ENCODE measurements around the gene MT1X.
"Not testable (repeated sequence)": the region's sequence is repeated elsewhere in the genome, so short reads cannot be mapped to it uniquely, and the experiment has no call there.

Gene MT1X

GRCh38 chr16:56710181-56710737, 28.0 kb downstream of the MT1X start:
- no peak for DNase-seq (ENCODE audit: low read depth in 3 of 3)

GRCh38 chr16:56711862-56712261, 29.6 kb downstream of the MT1X start:
- no peak for DNase-seq (ENCODE audit: low read depth in 3 of 3)

GRCh38 chr16:56713794-56714193, 31.5 kb downstream of the MT1X start:
- DNase-seq (ENCODE audit: low read depth in 3 of 3), result no peak

- no peak for DNase-seq (ENCODE audit: low read depth in 3 of 3)
Measured at GRCh38 chr16:56715126-56715525, 32.9 kb downstream of the MT1X start.

GRCh38 chr16:56716761-56717160, 34.5 kb downstream of the MT1X start:
- no peak for DNase-seq (ENCODE audit: low read depth in 3 of 3)

- DNase-seq (ENCODE audit: low read depth in 3 of 3), result not testable (repeated sequence)
Measured at GRCh38 chr16:56717532-56717931, 35.3 kb downstream of the MT1X start.

- DNase-seq (ENCODE audit: low read depth in 3 of 3), result no peak
Measured at GRCh38 chr16:56722200-56722842, 40.1 kb downstream of the MT1X start.

- DNase-seq (ENCODE audit: low read depth in 3 of 3), result no peak
Measured at GRCh38 chr16:56724191-56724590, 41.9 kb downstream of the MT1X start.

GRCh38 chr16:56726283-56726682, 44.0 kb downstream of the MT1X start:
- no peak for DNase-seq (ENCODE audit: low read depth in 3 of 3)

GRCh38 chr16:56726926-56727325, 44.7 kb downstream of the MT1X start:
- no peak for DNase-seq (ENCODE audit: low read depth in 3 of 3)

- DNase-seq (ENCODE audit: low read depth in 3 of 3), result no peak
Measured at GRCh38 chr16:56728027-56728426, 45.8 kb downstream of the MT1X start.

- no peak for DNase-seq (ENCODE audit: low read depth in 3 of 3)
Measured at GRCh38 chr16:56728980-56729734, 46.9 kb downstream of the MT1X start.

- peak; percentile 74 to 88 (median 82) for DNase-seq (ENCODE audit: low read depth in 3 of 3)
Measured at GRCh38 chr16:56729735-56730662, 47.7 kb downstream of the MT1X start, which contains the start of gene NUP93. NUP93 (plus strand) TSS chr16:56730129; CDS start chr16:56748248, 18,119 bp downstream.

GRCh38 chr16:56732366-56732765, 50.1 kb downstream of the MT1X start:
- DNase-seq (ENCODE audit: low read depth in 3 of 3), result no peak

GRCh38 chr16:56732832-56733231, 50.6 kb downstream of the MT1X start:
- DNase-seq (ENCODE audit: low read depth in 3 of 3), result peak in 1 of 3 experiments; percentile 27

Data from stimulated activated CD4-positive, alpha-beta T cell treated with anti-CD3 and anti-CD28 coated beads, TNF-alpha, amount 100 ng/mL, for 24 hours (primary cell).